Measurements from ENCODE around the gene ITCH. TPM values are rescaled to one million over a fixed set of nuclear protein-coding genes. Genes with fewer than 3 reads are reported as not detected.
"Not testable (repeated sequence)": the region's sequence is repeated elsewhere in the genome, so short reads cannot be mapped to it uniquely, and the experiment has no call there.

The ITCH gene
- total RNA-seq, 1 experiment from 2014 or later: 71.2 TPM

DNA sequence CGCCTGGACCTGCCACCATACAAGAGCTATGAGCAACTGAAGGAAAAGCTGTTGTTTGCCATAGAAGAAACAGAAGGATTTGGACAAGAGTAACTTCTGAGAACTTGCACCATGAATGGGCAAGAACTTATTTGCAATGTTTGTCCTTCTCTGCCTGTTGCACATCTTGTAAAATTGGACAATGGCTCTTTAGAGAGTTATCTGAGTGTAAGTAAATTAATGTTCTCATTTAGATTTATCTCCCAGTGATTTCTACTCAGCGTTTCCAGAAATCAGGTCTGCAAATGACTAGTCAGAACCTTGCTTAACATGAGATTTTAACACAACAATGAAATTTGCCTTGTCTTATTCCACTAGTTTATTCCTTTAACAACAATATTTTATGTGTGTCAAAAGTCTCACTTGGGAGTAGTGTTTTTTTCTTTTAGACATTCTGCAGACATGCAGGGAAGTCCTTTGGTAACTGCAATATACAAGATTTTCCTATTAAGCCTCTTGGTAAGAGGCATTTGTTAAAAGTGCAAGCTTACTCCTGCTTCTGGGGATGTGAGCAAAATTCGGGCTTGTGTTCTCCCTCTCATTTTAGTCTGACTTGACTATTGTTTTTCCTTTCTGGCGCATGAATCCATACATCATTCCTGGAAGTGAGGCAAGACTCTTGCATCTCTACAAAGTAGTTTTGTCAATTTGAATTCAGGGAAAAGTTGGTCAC, 144.8 kb downstream of the ITCH start:
- DNase-seq (ENCODE audit: low read depth): no peak

DNA sequence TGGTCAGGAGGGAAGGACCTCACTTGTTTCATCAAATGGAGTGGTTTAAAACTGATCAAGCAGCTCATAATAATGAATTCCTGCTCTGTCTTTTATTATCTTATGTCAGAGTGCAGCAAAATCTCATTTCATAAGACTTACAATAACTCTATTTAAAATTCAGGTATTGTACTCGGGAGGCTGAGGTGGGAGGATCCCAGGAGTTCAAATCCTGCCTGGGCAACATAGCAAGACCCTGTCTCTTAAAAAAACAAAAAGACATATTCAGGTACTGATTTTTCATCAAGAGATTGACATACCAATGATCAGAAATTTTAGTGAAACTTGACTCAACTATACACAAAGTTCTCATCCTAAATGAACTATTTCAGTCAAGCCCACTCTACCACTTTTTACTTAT, 147.5 kb downstream of the ITCH start:
- DNase-seq (ENCODE audit: low read depth): no peak

DNA sequence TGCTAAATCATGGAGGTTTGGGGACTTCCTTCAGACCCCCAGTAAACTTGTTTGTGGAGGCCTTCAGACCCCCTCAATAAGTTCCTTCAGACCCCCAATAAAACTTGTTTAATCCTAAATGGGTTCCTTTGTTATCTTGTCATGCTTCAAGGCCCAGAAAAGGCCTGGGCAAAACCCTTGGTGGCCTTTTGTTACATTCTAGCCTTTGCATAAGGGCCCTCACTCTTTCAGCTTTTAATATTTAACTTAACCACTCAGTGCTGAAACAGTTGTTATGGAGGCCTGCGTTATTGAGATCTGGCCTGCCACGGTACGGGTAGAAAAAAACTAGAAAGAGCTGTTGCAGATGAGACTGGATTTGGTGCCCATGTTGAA, 148.8 kb downstream of the ITCH start:
- DNase-seq (ENCODE audit: low read depth): no peak

DNA sequence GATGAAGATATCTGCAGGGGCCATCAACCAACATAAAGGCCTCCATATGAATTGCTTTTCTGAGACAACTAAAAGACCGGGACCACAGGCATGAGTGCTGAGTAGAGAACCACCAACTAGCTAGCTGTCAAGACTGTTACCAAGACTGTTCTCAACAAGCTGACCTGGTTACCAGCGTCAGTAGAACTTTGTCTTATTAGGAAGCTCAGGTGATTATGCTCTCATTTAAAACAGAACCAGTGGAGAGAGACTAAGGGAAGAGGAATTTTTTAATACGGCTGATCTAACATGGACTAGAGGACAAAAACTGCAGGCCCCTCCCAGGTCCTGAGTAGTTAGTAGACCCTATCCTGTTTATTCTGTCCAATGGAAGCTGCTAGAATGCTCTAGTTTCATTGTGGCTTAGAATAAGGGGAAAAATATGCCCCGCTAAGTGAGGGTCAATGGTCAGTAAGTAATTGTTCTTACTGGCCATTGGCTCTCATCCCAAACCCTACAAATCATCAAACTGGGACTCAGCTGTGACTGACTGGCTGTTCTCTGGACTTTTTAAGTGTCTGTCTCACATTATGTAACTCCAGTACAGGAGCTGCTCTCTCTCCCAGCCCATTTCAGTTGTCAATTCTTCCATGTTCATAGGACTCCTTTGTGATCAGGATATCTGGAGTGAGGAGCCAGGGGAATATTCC, 149.3 kb downstream of the ITCH start:
- DNase-seq (ENCODE audit: low read depth): peak; percentile 71

DNA sequence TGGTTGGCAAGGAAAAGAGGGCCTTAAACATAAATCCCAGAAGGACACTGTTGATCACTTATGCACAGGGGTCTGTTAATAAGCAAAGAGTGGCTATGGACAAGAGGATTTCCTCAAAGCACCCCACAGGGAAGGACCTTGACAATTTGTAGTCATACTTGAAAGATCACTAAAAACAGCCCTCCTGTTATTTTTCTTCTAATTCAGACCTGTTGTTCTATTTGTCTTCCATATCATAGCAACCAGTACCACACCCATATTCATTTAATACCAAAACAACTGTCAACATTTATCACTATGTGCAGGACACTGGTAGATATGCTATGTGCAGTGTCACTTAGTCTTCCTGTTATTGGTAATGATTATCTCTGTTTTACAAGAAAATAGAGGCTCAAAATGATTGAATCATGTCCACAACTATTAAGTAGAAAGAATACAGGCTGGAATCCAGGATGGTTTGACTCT, 149.9 kb downstream of the ITCH start:
- peak; percentile 60 for DNase-seq (ENCODE audit: low read depth)

DNA sequence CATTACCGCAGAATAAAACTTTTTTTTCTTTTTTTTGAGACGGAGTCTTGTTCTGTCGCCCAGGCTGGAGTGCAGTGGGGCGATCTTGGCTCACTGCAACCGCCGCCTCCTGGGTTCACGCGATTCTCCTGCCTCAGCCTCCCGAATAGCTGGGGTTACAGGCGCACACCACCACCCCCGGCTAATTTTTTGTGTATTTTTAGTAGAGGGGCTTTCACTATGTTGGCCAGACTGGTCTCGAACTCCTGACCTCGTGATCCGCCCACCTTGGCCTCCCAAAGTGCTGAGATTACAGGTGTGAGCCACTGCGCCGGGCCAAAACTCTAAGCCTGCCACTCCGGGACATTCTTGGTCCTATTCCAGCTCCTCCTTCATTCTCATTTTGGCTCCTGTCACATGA, 151.0 kb downstream of the ITCH start:
- not testable (repeated sequence) for DNase-seq (ENCODE audit: low read depth)

DNA sequence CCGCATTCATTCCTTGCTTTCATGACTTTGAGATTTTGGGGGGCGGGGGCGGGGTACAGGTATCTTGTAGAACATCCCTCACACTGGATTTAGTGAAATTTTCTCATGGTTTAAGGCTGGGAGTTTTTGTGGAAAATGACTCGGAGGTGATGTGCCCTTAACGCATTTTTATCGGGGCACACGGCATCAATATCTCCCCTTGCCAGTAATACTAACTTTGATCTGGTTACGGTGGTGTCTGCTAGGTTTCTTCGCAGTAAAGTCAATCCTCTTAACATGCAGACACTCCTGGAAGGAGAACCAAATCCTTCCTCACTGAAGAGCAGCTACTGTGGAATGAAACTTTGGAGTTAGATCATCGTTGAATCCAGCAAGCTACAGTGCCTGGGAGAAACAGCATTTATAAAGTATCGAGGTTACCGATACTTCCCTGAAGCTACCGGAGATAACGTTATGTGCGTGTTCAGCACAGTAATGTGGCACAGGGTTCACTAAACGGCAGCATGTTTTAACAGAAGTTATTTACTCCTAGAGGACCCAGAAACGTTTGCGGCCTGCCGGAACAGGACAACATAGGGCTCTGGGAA, 151.9 kb downstream of the ITCH start:
- no peak for DNase-seq (ENCODE audit: low read depth)

DNA sequence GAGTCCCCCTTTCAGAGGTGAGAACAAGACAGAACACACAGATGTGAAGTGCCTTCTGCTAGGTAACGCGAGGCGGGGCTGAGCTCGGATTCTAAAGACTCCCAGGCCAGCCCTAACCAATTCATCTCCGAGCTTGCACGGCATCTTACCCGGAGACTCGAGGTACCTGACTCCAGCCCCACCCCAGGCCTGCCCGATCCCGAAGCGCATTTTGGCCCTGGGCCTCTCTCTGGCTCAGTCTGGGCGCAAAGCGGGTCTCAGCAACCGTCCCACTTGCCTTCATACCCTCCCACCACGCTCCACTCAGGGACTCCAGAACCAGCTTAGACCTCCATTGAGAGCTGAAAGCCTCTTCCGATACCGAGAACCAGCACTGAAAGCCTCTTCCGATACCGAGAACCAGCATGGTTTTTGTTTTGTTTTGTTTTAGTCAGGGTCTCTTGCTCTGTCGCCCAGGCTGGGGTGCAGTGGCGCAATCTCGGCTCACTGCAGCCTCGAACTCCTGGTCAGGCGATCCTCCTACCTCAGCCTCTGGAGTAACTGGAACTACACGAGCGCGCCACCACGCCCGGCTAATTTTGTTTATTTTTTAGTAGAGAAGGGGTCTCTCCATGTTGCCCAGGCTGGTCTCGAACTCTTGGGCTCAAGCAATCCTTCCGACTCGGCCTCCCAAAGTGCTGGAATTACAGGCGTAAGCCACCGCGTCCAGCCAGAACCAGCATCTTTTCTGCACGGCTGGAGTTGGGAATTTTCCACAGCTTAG, 152.6 kb downstream of the ITCH start:
- DNase-seq (ENCODE audit: low read depth): peak; percentile 80

DNA sequence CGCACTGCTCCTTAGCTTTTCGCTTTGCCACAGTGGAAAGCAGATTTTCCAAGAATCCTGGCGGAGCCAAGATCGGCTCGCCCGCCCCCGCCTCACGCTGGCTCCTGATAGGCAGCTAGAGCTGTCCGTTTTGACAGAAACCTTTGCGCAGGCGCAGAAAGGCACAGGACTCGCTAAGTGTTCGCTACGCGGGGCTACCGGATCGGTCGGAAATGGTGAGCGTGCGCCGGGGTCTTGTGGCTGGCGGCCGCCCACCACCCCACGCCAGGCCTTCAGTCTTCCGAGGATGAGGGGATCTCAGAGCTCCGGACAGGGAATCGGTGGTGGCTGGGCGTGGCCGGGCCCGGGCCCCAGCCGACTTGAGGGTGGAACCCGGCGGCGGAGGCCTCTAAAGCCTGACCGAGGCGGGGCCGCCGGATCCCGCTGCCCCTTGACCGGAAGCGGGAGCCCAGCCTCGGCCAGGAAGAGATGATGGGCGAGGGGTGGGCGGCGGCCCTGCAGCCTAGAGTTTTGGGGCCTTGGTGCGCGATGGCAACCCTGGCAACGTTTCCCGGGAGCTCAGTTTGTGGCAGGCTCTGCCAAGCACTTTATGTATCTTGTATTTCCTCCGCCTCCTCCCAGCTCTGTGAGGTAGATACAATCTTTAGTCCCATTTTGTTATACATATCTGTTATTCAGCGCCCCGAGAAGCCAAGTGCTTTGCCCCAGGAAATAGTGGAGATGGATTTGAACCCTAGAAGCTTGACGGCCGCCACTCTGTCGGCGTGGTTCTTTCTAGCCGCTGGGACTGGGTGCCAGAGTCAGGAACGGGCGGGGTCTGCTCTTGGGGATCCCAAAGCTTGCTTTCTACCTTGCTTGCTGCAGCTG, 153.4 kb downstream of the ITCH start, which contains the start of gene DYNLRB1:
Gene DYNLRB1, plus strand, starts transcription at position 176 of the 867 bp plus-strand sequence. Its CDS starts 37 bp downstream, at position 213.
- peak; percentile 98 for DNase-seq (ENCODE audit: low read depth)

DNA sequence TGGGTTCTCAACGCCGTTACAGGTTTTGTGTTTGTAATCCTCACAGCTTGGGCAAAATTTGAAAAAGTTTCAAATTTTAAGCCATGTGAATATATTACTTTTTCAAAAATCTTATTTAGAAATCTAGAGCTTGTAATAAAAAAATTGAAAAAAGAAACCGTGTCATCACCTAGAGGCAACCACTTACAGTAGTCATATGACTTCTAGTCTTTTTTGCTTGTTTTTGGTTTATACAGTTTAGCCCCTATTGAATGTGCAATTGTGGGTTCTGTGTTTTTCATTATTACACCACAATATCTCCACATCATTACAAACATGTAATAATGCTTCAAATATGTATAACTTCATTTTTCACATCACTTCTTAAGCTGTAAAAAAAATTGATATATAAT, 154.0 kb downstream of the ITCH start:
- no peak for DNase-seq (ENCODE audit: low read depth)

DNA sequence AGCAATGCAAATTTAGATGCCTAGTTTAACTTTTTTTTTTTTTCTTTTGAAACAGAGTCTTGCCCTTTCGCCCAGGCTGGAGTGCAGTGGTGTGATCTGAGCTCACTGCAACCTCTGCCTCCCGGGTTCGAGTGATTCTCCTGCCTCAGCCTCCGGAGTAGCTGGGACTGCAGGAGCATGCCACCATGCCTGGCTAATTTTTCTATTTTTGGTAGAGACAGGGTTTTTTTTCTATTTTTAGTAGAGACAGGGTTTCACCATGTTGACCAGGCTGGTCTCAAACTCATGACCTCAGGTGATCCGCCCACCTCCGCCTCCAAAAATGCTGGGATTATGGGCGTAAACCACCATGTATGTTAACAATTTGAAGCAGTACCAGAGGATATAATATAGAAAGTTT, 155.8 kb downstream of the ITCH start:
- not testable (repeated sequence) for DNase-seq (ENCODE audit: low read depth)

DNA sequence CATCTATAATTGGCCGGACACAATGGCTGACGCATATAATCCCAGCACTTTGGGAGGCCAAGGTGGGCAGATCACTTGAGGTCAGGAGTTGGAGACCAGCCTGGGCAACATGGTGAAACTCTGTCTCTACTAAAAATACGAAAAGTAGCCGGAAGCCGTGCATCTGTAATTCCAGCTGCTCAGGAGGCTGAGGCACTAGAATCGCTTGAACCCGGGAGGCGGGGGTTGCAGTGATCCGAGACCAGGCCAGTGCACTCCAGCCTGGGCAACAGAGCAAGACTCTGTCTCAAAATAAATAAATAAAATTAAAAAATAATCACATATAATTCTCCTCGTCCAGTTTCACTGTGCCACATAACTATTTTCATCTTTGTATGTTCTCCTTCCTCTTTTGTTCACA, 156.8 kb downstream of the ITCH start:
- DNase-seq (ENCODE audit: low read depth): not testable (repeated sequence)

DNA sequence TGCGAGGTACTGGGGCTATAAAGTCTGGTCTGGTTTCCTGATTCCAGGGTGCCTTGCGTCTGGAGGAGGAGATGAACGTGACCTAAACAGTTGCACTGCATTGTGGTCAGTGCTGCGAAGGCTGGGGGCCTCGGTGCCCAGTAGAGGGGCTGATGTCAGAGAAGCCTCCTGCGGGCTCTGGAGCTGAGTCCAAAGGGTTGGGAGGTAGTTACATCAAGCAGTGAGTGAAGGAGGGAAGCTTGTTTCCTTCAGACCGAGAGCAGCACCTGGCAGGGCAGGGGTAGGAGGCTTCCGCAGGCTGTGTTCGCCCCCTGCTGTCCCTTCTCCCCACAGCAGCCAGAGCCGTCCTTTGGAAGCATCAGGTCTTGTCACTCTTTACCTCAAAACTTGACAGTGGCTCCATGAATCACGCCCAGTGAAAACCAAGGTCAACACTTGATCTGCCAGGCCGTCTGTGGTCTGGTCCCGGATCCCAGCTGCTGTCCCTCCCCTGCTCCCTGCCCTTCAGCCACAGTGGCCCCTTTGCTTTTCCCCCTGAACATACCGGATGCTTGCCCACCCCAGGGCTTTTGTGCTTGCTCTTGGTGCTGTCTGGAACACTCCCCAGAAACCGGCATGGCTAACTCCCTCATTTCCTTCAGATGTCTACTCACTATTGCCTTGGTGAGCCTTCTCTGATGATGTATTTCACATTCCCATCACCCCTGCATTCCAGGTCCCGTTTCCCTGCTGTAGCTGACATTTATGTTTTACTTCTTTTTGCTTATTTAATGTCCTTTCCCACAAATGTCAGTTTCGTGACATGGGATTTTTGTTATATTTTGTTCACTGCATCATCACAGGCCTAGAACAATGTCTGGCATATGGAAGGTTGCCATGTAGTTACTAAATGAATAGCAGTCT, 160.1 kb downstream of the ITCH start:
- peak; percentile 79 for DNase-seq (ENCODE audit: low read depth)

DNA sequence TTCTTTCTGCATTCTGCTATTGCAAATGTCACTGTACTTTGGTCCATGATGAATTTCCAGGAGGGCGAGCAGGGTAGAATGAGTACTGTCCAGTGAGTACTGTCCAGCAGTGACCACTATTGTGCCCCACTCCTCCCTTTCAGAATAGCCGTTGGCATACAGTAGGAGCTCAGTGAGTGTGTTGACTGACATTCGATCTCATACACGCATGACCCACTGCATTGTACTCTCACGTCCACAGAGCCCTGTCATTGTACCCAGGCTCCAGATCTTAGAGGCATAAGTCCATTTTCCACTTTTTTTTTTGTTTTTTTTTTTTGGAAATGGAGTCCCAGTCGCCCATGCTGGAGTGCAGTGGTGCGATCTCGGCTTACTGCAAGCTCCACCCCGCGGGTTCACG, 161.4 kb downstream of the ITCH start:
- no peak for DNase-seq (ENCODE audit: low read depth)

DNA sequence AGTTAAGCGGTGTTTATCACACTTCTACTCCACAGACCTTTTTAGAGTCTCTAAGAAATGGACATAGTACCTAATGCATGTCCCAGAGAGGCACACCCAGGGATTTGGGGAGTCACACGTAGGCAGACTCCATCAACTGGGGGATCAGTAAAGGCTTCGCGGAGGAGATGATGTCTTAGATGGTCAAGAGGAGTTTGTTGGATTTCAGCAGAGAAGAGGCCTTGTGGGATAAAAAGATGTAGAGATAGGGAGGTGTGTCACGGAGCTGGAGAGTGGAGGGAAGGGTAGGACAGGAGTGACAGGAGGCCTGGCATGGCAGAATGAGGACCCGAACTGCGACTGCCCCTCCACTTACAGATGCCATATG, 162.3 kb downstream of the ITCH start:
- DNase-seq (ENCODE audit: low read depth): no peak

DNA sequence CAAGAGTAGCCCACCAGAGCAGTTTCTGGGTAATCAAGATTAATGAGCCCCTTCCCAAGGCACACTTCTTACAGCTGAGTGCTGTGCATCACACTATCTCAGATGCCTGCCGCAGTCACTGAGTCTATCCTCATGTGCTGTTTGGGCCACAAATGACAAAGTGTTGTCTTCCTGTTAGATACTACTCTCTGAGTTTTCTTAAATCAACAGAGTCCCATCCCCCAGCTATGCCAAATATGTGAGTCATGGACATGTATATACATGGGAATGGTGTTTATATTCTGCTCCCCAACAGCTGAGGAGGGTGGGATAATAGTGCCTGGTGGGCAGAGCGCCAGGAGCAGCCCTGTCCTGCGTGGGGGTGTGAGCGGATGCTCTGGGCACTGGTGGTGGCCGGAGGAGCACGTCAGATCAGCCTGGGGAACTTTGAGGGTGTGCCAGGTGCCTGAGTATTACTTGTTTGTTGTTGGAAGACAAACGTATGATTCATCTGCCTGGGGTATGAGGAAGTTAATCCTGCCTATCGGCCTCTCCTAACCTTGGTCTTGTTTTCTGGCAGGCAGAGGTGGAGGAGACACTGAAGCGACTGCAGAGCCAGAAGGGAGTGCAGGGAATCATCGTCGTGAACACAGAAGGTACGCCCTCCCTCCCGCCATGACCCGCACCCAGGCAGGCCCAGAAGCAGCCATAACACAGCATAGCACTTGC, 162.8 kb downstream of the ITCH start:
- peak; percentile 100 for DNase-seq (ENCODE audit: low read depth)

DNA sequence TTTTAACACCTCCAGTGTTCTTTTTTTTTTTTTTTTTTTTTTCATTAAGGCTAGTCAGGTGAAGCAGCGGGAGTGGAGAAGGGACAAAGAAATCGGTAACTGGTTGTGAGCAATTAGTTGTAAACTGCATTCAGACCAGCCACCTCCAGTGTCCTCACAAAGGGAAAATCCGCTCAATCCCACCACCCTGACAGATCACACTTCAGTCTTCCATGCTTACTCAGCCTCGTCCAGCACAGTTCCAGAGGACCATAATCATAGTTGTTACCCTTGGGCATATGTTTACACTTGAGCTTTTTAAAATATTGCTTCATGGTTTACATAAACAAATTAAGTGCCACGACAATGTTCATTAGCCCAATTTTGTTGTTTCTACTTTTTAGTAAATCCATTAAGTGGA, 163.4 kb downstream of the ITCH start:
- DNase-seq (ENCODE audit: low read depth): no peak

DNA sequence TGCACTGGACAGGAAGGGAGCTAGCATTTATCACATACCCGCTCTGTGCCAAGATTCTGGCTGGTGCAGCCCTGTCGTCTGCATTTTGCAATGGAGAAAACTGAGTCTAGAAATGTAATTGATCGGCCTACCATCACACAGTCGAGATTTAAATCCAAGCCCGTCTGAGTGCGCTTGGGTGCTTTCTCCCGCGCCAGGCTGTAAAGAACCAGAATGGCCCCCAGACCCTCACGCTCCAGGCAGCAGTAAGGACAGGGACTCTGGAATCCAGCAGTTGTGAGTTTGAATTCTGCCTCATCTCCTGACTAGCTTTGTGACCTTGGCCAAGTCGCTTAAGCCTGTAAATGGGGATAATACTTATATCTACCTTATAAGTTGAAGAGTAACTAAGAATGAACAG, 163.9 kb downstream of the ITCH start:
- no peak for DNase-seq (ENCODE audit: low read depth)

DNA sequence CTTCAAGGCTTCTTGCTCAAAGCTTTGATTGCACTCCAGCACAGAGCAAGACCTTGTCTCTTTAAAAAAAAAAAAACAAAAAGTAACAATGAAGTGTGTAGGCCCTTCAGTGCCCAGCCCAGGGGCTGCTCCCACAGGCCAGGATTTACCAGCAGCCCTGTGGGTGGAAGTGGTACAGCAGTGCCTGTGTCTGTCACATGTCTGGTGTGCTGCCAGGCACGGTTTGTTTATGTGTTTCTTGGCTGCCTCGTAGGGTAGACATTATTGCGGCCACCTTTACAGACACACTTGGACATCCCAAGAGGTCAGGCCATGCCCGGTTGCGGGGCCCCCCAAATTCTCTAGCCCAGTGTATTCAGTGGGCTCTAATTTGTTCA, 165.8 kb downstream of the ITCH start:
- DNase-seq (ENCODE audit: low read depth): no peak

DNA sequence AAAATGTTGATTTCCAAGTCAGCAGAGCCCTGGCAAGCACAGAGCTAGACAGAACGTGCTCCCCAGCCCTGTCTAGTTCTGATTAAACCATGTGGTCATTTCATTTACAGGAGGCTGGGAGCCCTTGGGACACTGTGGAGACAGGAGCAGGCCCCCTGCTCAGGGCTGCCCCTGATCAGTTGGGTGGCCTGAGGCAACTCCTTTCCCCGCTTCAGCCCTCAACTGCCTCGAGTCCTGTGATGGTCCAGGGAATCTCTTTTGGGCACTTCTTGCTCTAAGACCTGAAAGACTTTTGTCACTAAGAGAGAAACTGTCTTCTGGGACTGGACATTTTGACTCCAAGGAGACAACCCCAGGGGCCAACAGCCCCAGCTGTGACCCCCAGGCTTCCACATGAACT, 166.7 kb downstream of the ITCH start:
- no peak for DNase-seq (ENCODE audit: low read depth)
